HEK293 (cell line): ENCODE data around the gene GRIK2.

Experiments
- CTCF ChIA-PET: fragments of 350-600 bp; formaldehyde crosslinking; extraction: SDS; loops from one replicate; lab custom pipeline; 2021; ENCODE audit warnings: antibody characterized with exemption; lab: Yijun Ruan, JAX
- POLR2A ChIA-PET: fragments of 300-600 bp; formaldehyde crosslinking; extraction: SDS; loops from one replicate; lab custom pipeline; 2020; ENCODE audit warnings: antibody characterized with exemption, inconsistent platforms; lab: Yijun Ruan, JAX
- H3K27ac ChIP-seq: fragments of 200-500 bp; sonication (Bioruptor generic); 2 replicates; pipeline ENCODE4 v1.5.1; 2014; ENCODE audit warnings: low read depth, low read length, control low read depth, inconsistent platforms; ENCODE audit errors: extremely low read depth
- H3K36me3 ChIP-seq, 2 experiments: fragments of 200-500 bp in 1 of 2; sonication (Bioruptor generic) in 1 of 2; 1 replicate in 1 of 2; 2 replicates in 1 of 2; pipeline ENCODE4 v1.5.1; 2014 to 2017; ENCODE audit warnings: inconsistent platforms in 2 of 2, low read length in 2 of 2; ENCODE audit not compliant: control insufficient read depth in 2 of 2, insufficient read depth in 1 of 2
- H3K4me1 ChIP-seq: fragments of 200-500 bp; sonication (Bioruptor generic); 2 replicates; pipeline ENCODE4 v1.5.1; 2014; ENCODE audit warnings: mild to moderate bottlenecking, low read length, inconsistent platforms; ENCODE audit not compliant: control insufficient read depth, insufficient read depth
- H3K4me3 ChIP-seq: 2 replicates; pipeline ENCODE4 v1.5.1; 2011; ENCODE audit warnings: low read depth, mild to moderate bottlenecking, control low read depth, low read length, moderate library complexity
- H3K9me3 ChIP-seq: fragments of 200-500 bp; sonication (Bioruptor generic); 2 replicates; pipeline ENCODE4 v1.5.1; 2014; ENCODE audit warnings: low read depth, low read length, inconsistent platforms; ENCODE audit not compliant: control insufficient read depth, insufficient read depth
- GLI2 ChIP-seq: fragments of 450-650 bp; formaldehyde crosslinking; IDR thresholded peaks from 2 replicates; pipeline ENCODE4; 2017; ENCODE audit warnings: missing biosample characterization, missing genetic modification characterization, low read depth, borderline replicate concordance
- GLI4 ChIP-seq: fragments of 450-650 bp; formaldehyde crosslinking; IDR thresholded peaks from 2 replicates; pipeline ENCODE4 v1.5.1; 2016; ENCODE audit warnings: missing biosample characterization, missing genetic modification characterization
- PRDM2 ChIP-seq: fragments of 450-650 bp; formaldehyde crosslinking; IDR thresholded peaks from 2 replicates; pipeline ENCODE4 v1.5.1; 2016; ENCODE audit warnings: missing biosample characterization, missing genetic modification characterization, borderline replicate concordance
- PRDM6 ChIP-seq: fragments of 450-650 bp; formaldehyde crosslinking; IDR thresholded peaks from 2 replicates; pipeline ENCODE4 v1.5.1; 2017; ENCODE audit warnings: missing biosample characterization, missing genetic modification characterization
- TCF7L2 ChIP-seq: IDR thresholded peaks from 2 replicates; pipeline ENCODE4 v1.6.1; 2011; ENCODE audit warnings: low read depth, mild to moderate bottlenecking, inconsistent platforms, low read length, moderate library complexity, borderline replicate concordance
- WT1 ChIP-seq: fragments of 450-650 bp; formaldehyde crosslinking; IDR thresholded peaks from 2 replicates; pipeline ENCODE4 v1.5.1; 2016; ENCODE audit warnings: missing biosample characterization, missing genetic modification characterization
- ZBTB11 ChIP-seq: fragments of 450-650 bp; formaldehyde crosslinking; conservative IDR thresholded peaks from 2 replicates; pipeline ENCODE4 v1.5.1; 2016; ENCODE audit warnings: low read depth, missing biosample characterization, missing genetic modification characterization
- ZBTB7A ChIP-seq: fragments of 450-650 bp; formaldehyde crosslinking; IDR thresholded peaks from 2 replicates; pipeline ENCODE4 v1.5.1; 2016; ENCODE audit warnings: low read depth, missing biosample characterization, missing genetic modification characterization
- ZFHX2 ChIP-seq: fragments of 450-650 bp; formaldehyde crosslinking; conservative IDR thresholded peaks from 2 replicates; pipeline ENCODE4 v1.5.1; 2016; ENCODE audit warnings: missing biosample characterization, missing genetic modification characterization
- ZNF16 ChIP-seq: fragments of 450-650 bp; formaldehyde crosslinking; IDR thresholded peaks from 2 replicates; pipeline ENCODE4 v1.5.1; 2016; ENCODE audit warnings: low read depth, missing biosample characterization, missing genetic modification characterization
- ZNF248 ChIP-seq: fragments of 450-650 bp; formaldehyde crosslinking; IDR thresholded peaks from 2 replicates; pipeline ENCODE4 v1.5.1; 2017; ENCODE audit warnings: missing biosample characterization, missing genetic modification characterization
- ZNF280C ChIP-seq: fragments of 450-650 bp; formaldehyde crosslinking; IDR thresholded peaks from 2 replicates; pipeline ENCODE4 v1.5.1; 2016; ENCODE audit warnings: missing biosample characterization, missing genetic modification characterization
- ZNF366 ChIP-seq: fragments of 450-650 bp; formaldehyde crosslinking; conservative IDR thresholded peaks from 2 replicates; pipeline ENCODE4 v1.5.1; 2016; ENCODE audit warnings: missing biosample characterization, missing genetic modification characterization
- ZNF37A ChIP-seq: fragments of 450-650 bp; IDR thresholded peaks from 2 replicates; pipeline ENCODE4 v1.5.1; 2018; ENCODE audit warnings: missing biosample characterization, missing genetic modification characterization
- ZNF510 ChIP-seq: fragments of 450-650 bp; formaldehyde crosslinking; IDR thresholded peaks from 2 replicates; pipeline ENCODE4 v1.5.1; 2018; ENCODE audit warnings: mild to moderate bottlenecking, missing genetic modification characterization, missing biosample characterization; ENCODE audit not compliant: insufficient replicate concordance
- ZNF585B ChIP-seq: fragments of 450-650 bp; formaldehyde crosslinking; IDR thresholded peaks from 2 replicates; pipeline ENCODE4 v1.5.1; 2016; ENCODE audit warnings: missing biosample characterization, missing genetic modification characterization
- ZNF600 ChIP-seq: fragments of 450-650 bp; formaldehyde crosslinking; IDR thresholded peaks from 2 replicates; pipeline ENCODE4 v1.5.1; 2016; ENCODE audit warnings: missing biosample characterization, missing genetic modification characterization
- ZNF645 ChIP-seq: fragments of 450-650 bp; formaldehyde crosslinking; IDR thresholded peaks from 2 replicates; pipeline ENCODE4; 2016; ENCODE audit warnings: missing biosample characterization, missing genetic modification characterization
- ZNF677 ChIP-seq: fragments of 450-650 bp; IDR thresholded peaks from 2 replicates; pipeline ENCODE4 v1.5.0; 2018; ENCODE audit warnings: missing biosample characterization, mild to moderate bottlenecking, missing genetic modification characterization, moderate library complexity

Gene GRIK2

GRCh38 chr6:101887532-101887931 lies 494.0 kb downstream of the GRIK2 start:
- H3K9me3 ChIP-seq, result no peaks in the 10 kb centered on the region
- H3K4me1 ChIP-seq, result no peaks in the 10 kb centered on the region
- H3K27ac ChIP-seq, result no peak overlapping the region
- POLR2A ChIA-PET, result no interaction called here
- H3K36me3 ChIP-seq, result no peaks in the 10 kb centered on the region
- no peak for TF ChIP-seq ZBTB7A (tag by site-specific recombination)
- TF ChIP-seq ZBTB11 (tag by site-specific recombination), result no peak
- TF ChIP-seq ZNF248 (tag by site-specific recombination), result no peak
- no peak for TF ChIP-seq ZNF366
- no peak for TF ChIP-seq ZNF280C (tag by site-specific recombination)
- no peak for TF ChIP-seq ZNF645 (tag by site-specific recombination)
- TF ChIP-seq ZNF16 (tag by site-specific recombination), result no peak
- TF ChIP-seq GLI4, result no peak
- no peak for TF ChIP-seq PRDM6 (tag by site-specific recombination)
- TF ChIP-seq ZFHX2 (tag by site-specific recombination), result no peak
- no peak for TF ChIP-seq ZNF585B (tag by site-specific recombination)
- TF ChIP-seq GLI2 (tag by site-specific recombination), result no peak
- TF ChIP-seq ZNF677 (tag by site-specific recombination), result no peak
- TF ChIP-seq ZNF37A, result no peak
- no peak for TF ChIP-seq ZNF510
- TF ChIP-seq, all 188 proteins: peak for 0
- CTCF ChIA-PET, result no interaction called here
- no peak overlapping the region for H3K4me3 ChIP-seq

- no peak overlapping the region for H3K27ac ChIP-seq
- H3K4me1 ChIP-seq, result no peaks in the 10 kb centered on the region
- POLR2A ChIA-PET, result no interaction called here
- no peak overlapping the region for H3K4me3 ChIP-seq
- CTCF ChIA-PET, result interaction anchor here (0.6 kb wide), 2 partner anchors 11 to 113 kb away, joined by 3 to 4 read pairs; no protein-coding TSS in a partner anchor
- H3K9me3 ChIP-seq, result no peaks in the 10 kb centered on the region
- no peaks in the 10 kb centered on the region for H3K36me3 ChIP-seq
- TF ChIP-seq ZNF600 (tag by site-specific recombination), result no peak
- no peak for TF ChIP-seq TCF7L2
- TF ChIP-seq WT1 (tag by site-specific recombination), result no peak
- no peak for TF ChIP-seq PRDM2 (tag by site-specific recombination)
Observed at GRCh38 chr6:101907356-101908217, 514.1 kb downstream of the GRIK2 start.
